ENCODE results near the gene REC8. TPM values are rescaled to one million over a fixed set of nuclear protein-coding genes. Genes with fewer than 3 reads are reported as not detected.

The REC8 gene
- total RNA-seq, 1 donor from 2014 or later = 158 TPM

DNA sequence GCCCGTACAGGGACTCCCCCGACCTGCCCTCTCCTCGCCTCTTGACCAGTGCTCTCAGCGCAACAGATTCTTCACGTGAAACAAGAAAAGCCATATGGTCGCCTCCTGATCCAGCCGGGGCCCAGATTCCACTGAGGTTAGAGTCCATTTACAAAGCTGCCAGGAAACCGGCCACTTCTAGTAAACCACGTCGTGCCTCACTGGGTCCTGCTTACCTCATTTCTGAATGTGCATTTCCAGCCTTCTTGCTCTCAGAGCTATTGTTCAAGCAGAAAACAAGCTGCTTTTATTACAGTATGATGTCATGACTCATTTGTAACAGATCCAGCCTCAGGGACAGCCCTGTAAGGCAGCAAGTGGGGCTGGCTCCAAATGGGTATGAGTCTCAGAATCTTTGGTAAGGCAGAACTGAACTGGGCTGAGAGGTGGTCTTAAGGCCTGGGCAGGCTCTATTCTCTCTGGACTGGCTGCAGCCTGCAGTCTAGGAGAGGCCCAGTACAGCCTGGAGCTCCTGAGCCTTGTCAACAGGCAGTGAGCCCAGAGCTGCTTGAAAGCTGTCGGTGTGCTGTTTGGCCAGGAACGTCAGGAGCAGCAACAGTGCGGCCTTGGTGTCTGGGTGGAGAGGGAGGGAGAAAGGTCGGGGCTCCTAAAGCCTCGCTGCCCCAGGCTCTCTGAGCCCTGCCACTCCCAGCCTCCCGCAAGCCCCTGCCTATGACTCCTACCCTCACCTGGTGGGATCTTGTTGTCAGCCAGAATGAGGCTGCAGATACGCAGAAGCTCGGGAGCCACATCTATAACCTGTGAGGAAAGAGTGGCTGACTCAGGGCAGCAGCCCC lies 8.3 kb downstream of the REC8 start:
- peak; percentile 97 for DNase-seq (ENCODE audit: low read depth)
- TF ChIP-seq, protein P1, sequence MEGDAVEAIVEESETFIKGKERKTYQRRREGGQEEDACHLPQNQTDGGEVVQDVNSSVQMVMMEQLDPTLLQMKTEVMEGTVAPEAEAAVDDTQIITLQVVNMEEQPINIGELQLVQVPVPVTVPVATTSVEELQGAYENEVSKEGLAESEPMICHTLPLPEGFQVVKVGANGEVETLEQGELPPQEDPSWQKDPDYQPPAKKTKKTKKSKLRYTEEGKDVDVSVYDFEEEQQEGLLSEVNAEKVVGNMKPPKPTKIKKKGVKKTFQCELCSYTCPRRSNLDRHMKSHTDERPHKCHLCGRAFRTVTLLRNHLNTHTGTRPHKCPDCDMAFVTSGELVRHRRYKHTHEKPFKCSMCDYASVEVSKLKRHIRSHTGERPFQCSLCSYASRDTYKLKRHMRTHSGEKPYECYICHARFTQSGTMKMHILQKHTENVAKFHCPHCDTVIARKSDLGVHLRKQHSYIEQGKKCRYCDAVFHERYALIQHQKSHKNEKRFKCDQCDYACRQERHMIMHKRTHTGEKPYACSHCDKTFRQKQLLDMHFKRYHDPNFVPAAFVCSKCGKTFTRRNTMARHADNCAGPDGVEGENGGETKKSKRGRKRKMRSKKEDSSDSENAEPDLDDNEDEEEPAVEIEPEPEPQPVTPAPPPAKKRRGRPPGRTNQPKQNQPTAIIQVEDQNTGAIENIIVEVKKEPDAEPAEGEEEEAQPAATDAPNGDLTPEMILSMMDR (conservative IDR thresholded peaks at IDR 0.05; ENCODE audit: low read depth, low read length) = no peak
- no peak overlapping the region for H3K4me3 ChIP-seq (ENCODE audit: low read depth, low read length)

DNA sequence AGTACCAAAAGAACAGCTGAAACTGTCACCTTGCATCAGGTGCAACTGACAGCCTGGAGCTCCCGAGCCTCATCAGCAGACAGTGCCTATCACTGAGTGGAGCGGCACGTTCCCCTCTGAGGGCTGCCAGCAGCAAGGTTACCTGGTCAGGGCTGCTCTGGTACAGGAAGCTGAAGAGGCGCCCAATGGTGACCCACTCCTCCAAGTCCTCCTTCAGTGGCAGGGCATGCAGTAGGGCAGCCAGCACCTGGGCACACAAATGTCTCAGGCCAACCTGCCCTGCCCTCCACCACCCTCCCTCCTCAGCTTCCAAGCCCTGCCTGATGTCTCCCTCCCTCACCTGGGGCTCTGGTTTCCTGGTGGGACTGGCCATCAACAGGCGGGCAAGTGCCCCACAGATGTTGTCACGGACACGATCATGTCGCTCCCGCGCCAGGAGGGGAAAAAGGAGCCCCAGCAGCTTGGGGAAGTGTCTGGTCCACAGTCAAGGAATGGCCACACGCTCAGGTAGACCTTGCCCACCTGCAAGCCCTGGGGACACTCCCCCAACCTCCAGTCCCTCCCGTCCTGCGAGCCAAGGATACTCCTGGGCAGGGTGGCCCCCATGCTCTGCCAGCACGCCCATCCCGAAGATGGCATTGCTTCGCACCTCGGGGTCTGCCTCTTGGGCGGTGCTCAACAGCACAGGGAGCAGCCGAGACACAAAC lies 9.6 kb downstream of the REC8 start:
- TF ChIP-seq, protein P1 (conservative IDR thresholded peaks at IDR 0.05; ENCODE audit: low read depth, low read length) = no peak
- DNase-seq (ENCODE audit: low read depth) = no peak
- H3K4me3 ChIP-seq (ENCODE audit: low read depth, low read length) = no peak overlapping the region

- TF ChIP-seq, protein P1 (conservative IDR thresholded peaks at IDR 0.05; ENCODE audit: low read depth, low read length) = no peak
- no peak for DNase-seq (ENCODE audit: low read depth)
These were observed 10.4 kb downstream of the REC8 start for GRCh38 chr14:24182110-24182882.

GRCh38 chr14:24183014-24183481 lies 11.2 kb downstream of the REC8 start:
- DNase-seq (ENCODE audit: low read depth) = no peak
- H3K4me3 ChIP-seq (ENCODE audit: low read depth, low read length) = no peak overlapping the region
- TF ChIP-seq, protein P1 (conservative IDR thresholded peaks at IDR 0.05; ENCODE audit: low read depth, low read length) = no peak

More at GRCh38 chr14:24182110-24182882, 10.4 kb downstream of the REC8 start:
- H3K4me3 ChIP-seq (ENCODE audit: low read depth, low read length) = no peak overlapping the region

- TF ChIP-seq, protein P1 (conservative IDR thresholded peaks at IDR 0.05; ENCODE audit: low read depth, low read length) = no peak
- DNase-seq (ENCODE audit: low read depth) = no peak
These were observed 12.5 kb downstream of the REC8 start for GRCh38 chr14:24184104-24184970.

DNA sequence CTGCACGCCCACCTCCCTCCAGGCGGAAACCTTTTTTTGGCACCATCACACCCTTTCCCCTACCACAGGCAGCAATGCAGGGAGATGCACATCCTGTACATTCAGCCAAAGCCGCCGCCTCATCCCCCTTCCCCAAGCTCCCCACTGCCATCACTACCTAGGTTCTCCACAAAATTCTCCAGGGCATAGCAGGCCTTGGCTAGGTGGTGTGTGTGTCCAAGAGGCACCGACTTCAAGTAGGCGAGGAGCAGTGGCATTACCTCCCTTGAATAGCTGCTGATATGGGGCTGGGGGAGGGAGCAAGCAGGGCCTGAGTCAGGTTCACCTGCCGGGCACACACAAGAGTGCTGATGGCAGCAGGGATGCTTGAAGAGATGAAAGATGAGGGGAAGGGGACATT lies 13.1 kb downstream of the REC8 start:
- TF ChIP-seq, protein P1 (conservative IDR thresholded peaks at IDR 0.05; ENCODE audit: low read depth, low read length) = no peak
- no peak for DNase-seq (ENCODE audit: low read depth)
- no peak overlapping the region for H3K4me3 ChIP-seq (ENCODE audit: low read depth, low read length)

More at GRCh38 chr14:24184104-24184970, 12.5 kb downstream of the REC8 start:
- H3K4me3 ChIP-seq (ENCODE audit: low read depth, low read length) = no peak overlapping the region
